PFSK-1 (cell line): Measurements from ENCODE around the gene TNIP2.

Experiments
- FOXP2 ChIP-seq: optimal IDR thresholded peaks from 2 replicates; pipeline ENCODE3; 2011; ENCODE audit warnings: borderline replicate concordance, control low read depth, inconsistent platforms; ENCODE audit not compliant: insufficient read depth; ENCODE audit errors: extremely low read length, extremely low read depth
- POLR2AphosphoS5 ChIP-seq: IDR thresholded peaks from 2 replicates; pipeline ENCODE4 v1.6.1; 2012; ENCODE audit warnings: low read depth, mild to moderate bottlenecking, control low read depth, low read length, moderate library complexity
- REST ChIP-seq, 2 experiments: IDR thresholded peaks; 2 replicates each; pipeline versions ENCODE4 v1.6.1 to v1.8.0; 2011 to 2012; ENCODE audit warnings: low read depth in 2 of 2, low read length in 2 of 2, control low read depth in 1 of 2, inconsistent platforms in 1 of 2, mild to moderate bottlenecking in 1 of 2, moderate library complexity in 1 of 2; ENCODE audit not compliant: insufficient read depth in 1 of 2
- SIN3A ChIP-seq: IDR thresholded peaks from 2 replicates; pipeline ENCODE4 v1.6.1; 2012; ENCODE audit warnings: mild to moderate bottlenecking, low read length, moderate library complexity, borderline replicate concordance; ENCODE audit not compliant: insufficient read depth
- TAF1 ChIP-seq: IDR thresholded peaks from 2 replicates; pipeline ENCODE4 v1.6.1; 2012; ENCODE audit warnings: low read length, control low read depth, borderline replicate concordance; ENCODE audit not compliant: insufficient read depth

- TF ChIP-seq TAF1: no peak
- TF ChIP-seq POLR2AphosphoS5: no peak
- no peak for TF ChIP-seq REST (IDR thresholded peaks at IDR 0.05; ENCODE audit: insufficient read depth in 1 of 2, low read depth in 2 of 2, low read length in 2 of 2)
- TF ChIP-seq SIN3A: no peak
- TF ChIP-seq FOXP2: no peak
Observed at GRCh38 chr4:2781911-2782310, 25.8 kb upstream of the TNIP2 start.
